NOMO-1 treated with DMSO at 0.1 percent for 48 hours (cell line): Measurements from ENCODE around the gene ISLR.

ENCODE experiments used
- DNase-seq: peaks from one replicate; lab custom pipeline; 2025; ENCODE audit not compliant: unreplicated experiment; lab: John Stamatoyannopoulos, UW

ISLR gene

DNA sequence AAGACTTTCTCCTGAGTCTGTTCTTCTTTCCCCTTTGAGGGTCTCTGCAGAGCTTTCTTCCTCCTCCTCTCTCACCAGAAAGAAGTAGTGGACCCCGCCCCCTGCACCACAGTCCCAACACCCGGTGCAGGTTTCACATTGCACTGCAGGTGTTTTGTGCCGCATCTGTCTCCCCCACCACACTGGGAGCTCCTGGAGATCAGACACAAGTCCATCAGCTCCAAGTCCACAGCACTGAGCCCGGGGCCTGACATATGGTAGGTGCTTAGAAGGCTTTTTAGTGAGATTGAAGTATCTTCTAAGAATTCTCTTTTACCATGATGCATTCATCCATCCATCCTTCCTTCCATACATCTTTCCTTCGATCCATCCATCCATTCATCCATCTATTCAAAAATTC, 19.2 kb downstream of the ISLR start:
- DNase-seq: no peak

DNA sequence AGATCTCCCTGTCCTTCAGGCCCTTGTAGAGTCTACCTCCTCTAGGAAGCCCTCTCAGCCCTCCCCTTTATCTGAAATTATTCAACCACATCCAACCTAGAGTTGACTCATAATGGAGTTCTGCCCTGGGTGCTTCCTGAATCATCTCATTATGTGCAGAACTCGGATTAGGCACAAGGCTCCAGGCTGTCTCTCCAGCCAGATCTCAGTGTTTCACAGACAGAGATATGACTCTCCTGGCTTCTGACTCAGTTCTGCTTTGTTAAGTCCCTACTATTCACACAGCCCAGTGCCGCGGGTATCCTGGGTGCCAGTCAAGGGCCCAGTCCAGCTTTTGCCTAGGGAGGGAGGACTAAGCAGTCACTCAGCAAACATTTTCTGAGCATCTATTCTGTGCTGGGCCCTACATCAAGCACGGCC, 19.8 kb downstream of the ISLR start:
- DNase-seq: no peak

DNA sequence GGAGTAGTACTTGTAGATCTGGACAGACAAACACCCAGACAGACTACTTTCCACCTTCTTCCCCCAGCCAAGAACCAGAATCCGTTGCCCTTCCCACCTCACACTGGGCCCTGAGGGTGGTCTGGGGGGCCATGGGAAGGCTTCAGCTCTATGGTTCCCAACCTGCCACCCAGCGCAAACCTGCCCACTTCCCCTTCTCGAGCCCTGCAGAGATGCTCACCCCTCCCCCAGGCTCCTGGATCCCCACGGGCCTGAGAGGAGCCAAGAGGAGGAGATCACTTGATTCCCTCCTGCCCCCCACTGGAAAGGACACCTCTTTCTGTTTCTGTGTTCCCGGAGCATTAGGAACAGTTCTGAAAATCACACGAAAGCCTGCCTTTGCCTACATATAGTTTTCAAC, 20.4 kb downstream of the ISLR start:
- DNase-seq: no peak

DNA sequence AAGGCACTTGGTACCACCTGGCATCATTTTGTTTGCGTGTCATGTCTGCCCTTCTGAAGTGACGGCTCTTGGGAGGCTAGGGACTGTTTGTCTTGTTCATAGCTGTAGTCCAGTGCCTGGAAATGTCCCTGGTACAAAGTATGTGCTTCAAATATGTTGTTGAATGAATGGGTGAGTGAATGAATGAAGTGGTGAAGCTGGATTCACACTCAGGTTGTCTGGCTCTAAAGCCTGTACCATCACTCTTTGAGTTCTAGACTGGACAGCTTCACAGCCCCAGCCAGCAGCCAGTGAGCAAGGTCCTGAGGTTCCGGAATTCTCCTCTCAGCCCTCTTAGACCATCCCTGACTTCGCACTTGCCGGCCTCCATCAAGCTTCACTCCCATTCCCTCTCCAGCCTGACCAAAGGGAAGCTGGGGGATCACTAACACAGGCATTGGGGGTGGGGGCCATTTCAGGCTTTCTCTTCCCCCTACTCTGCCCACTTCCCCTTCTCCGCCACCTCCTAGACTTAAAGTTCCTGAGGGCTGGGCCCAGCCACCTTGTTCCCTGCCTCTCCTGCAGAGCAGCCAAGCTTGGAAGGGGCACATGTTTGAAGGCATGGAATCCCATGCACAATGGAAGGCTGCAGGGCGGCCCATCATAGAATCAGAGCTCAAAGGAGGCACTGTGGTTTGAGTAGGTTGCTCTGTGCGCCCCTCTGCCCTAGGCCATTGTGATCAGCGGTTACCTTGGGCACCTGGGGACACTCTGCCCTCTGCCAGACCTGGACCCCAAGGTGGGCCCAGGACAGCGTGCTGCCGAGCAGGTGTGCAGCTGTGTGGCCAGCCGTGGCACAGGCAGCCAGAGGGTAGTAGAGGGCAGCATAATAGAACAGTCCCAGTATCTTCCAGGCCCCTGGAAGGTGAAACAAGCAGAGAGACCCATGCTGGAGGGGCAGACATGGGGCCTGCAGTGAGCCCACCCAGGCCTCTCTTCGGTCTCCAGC, 21.4 kb downstream of the ISLR start:
- DNase-seq: no peak

GRCh38 chr15:74196175-74196574, 22.7 kb downstream of the ISLR start:
- no peak for DNase-seq

GRCh38 chr15:74197176-74197965, 23.9 kb downstream of the ISLR start:
- DNase-seq: no peak

GRCh38 chr15:74199297-74199652, 25.8 kb downstream of the ISLR start:
- no peak for DNase-seq

GRCh38 chr15:74200412-74200815, 26.9 kb downstream of the ISLR start:
- no peak for DNase-seq

GRCh38 chr15:74200871-74201419, 27.4 kb downstream of the ISLR start:
- no peak for DNase-seq

GRCh38 chr15:74201710-74202420, 28.4 kb downstream of the ISLR start:
- DNase-seq: no peak

DNA sequence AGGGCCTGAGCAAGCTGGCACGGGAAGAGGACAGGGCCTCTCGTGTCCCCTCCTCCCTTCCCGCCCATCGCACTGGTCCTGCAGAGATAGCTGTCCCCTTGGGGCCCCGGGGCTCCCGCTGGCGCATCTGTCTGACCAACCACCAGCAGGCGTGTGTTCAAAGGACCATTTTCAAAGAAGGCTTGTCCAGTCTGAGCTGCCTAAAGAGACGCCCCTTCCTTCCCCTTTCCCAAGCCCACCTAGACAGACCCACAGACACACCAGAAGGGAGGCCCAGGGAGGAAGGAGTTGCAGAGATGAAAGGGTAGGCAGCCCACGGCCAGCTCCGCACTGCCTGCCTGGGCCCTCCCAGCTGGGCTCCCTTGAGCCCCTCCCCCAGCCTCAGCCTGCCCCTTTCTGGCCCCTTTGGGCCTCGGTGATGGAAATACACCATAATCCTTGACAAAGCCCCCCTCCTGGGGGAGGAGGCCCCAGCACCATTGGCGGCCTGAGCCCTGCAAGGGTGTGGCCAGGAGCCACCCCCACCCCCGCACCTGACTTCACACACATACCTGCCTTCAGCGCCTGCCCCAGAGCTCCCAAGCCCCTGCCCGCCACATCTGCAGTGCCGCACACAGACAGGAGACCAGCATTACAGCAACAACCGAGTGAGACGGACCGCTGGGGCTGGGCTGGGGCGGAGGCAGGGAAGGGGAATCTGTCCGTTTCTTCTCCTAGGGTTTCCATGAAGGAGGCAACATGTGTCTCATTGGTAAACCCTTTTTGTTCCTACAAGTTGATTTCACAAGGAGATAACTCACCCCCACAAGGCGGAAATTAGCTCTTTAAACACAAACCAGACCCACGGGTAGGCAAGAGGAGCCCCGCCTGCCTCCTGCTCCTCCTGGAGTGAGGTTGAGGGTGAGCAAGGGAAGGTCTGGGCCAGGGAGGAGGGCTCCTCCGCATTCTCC, 29.2 kb downstream of the ISLR start, which contains the start of gene STRA6:
Gene STRA6 (minus strand): TSS at position 336 of the 950 bp plus-strand sequence. CDS start 520 bp downstream, outside the sequence.
- no peak for DNase-seq

DNA sequence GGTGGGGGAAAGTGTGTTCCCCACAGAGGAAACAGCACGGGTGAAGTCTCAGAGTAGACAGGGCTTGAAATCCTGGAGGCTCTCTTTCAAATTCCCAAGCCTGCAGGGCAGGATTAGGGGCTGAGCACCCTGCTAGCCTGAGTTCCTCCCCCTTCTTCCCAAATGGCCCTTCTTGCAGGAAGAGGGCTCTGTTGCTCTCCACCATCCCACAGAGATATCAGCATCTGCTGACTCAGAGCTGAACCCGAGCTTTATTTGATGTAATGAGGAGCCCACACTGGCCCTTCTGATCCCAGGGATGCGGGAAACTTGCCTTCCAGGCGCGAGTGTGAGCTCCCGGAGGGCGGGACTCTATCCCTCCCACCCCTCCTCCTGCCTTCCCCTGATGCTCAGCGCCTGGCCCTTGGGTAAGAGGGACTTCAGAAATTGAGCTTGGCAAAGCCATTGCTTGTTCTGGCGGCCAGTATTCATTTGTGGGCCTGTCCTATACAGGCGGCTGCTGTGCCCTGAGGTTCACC, 30.5 kb downstream of the ISLR start:
- DNase-seq: no peak

DNA sequence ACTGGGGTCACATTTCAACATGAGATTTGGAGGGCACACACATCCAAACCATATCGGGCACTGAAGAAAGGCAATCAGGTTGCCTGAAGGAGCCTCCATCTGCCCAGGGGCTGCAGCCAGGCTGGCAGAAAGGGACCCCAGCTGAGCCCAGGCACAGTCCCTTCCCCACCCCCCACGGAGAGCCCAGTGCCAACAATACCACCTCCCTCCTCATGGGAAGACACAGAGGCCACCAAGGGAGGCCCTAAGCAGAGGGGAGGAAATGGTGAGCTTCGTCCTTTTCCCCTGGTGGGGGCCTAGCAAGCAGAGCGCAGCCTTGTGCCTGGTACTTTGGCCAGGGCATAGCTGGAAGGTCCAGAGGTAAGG, 32.1 kb downstream of the ISLR start:
- DNase-seq: no peak

DNA sequence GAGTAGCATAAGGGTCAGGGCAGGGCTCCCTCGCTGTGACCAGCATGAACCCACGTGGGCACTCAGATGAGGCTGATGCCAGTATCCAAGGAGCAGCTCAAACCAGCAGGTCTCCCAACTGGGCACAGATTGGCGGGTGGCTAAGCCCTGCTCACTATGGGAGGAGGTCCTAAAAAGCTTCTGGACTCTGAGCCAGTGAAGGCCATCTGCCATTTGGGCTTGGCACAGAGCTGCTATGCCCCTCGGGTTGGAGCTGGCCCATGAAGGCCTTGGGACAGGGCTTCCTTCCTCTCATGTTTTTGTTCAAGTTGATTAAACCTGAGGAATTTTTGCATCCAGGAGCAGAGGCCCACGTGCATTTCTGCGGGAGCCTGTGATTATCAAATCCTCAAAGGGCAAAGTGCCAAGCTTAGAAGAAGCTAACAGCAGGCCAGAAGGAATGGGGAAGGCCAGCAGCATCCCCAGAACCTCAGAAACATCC, 33.3 kb downstream of the ISLR start:
- no peak for DNase-seq

GRCh38 chr15:74207652-74208440, 34.3 kb downstream of the ISLR start:
- DNase-seq: no peak

GRCh38 chr15:74208496-74208895, 35.0 kb downstream of the ISLR start:
- no peak for DNase-seq

DNA sequence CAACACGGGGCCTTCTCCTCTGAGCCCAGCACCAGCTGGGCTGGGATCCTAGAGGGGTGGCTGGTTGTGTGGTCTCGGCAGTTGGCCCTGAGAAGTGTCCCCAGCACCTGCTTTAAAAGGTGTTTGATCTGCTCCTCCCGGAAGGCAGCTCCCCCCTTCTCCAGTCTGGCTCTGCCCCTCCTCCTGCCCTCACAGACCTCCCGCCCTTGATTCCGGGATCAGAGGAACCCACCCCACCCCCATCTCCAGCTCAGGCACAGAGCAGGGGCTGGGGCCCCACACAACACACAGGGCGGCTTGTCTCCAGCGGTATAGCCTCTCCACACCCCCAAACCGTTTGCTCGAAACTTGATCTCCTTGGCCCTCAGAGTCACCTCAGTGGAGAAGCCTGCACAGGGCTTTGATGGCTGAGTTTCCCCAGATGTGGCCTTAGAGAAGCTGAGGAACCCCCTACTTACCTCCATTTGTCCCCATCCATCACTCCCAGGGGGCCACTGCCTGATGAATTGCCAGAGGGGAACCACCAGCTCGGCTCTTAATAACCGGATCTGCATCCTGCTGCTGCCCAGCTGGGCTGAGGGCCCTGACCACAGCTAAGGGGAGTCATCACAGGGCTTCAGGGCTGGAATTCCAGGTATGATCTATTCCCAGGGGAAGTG, 35.5 kb downstream of the ISLR start:
- DNase-seq: no peak

DNA sequence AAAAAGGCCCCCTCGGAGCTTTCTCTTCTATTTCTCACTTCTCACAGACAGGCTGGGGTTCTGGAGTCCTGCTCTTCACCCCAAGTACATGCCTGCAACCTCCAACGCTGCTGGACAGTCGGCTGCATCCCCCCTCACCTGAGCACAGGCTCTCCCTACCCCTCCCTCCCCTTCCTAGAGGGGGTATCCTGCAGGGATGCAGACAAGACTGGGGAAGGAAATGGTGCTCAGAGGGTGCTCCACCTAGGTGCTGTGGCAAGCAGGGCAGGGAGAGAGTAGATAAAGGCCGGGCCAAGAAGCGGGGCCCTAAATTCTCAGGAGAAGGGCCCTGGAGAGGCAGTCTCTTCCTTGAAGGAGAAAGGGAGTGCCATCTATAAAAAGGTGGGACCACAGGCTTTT, 36.0 kb downstream of the ISLR start:
- no peak for DNase-seq
